ENCODE results near the gene CLDN7. TPM values are rescaled to one million over a fixed set of nuclear protein-coding genes. Genes with fewer than 3 reads are reported as not detected.

CLDN7 gene
- polyA plus RNA-seq, 1 donor (not counting 4 experiments of a cell fraction or from before 2014, with no cell fraction given): 6.3 TPM

DNA sequence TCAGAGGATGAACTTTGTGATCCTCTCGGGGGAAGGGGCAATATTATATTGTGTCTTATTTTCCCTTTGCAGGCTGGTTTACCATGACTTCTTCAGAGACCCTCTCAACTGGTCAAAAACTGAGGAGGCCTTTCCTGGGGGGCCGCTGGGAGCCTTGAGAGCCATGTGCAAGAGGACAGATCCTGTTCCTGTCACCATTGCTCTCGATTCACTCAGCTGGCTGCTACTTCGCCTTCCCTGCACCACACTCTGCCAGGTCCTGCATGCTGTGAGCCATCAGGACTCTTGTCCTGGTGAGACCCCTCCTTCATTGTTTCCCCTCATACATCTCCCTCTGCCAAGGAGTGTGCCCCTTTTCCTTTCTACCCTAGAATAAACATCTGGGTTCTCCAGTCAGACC lies 7.8 kb downstream of the CLDN7 start:
- no peaks in the 10 kb centered on the region for H3K9me3 ChIP-seq (ENCODE audit: control insufficient read depth, low read depth, low read length)
- H3K4me3 ChIP-seq (ENCODE audit: control insufficient read depth in 2 of 3, extremely low read depth in 1 of 3, insufficient read depth in 2 of 3, low read depth in 1 of 3, low read length in 3 of 3): no peak overlapping the region
- dilution Hi-C loops (cut with MboI; ENCODE audit: extremely low pct_ligation_motif_present, low sequenced_read_pairs): no loop called here
- H3K9ac ChIP-seq (ENCODE audit: control insufficient read depth, extremely low read depth, insufficient read depth, low read length): no peak overlapping the region
- no peak overlapping the region for H3K27ac ChIP-seq (ENCODE audit: control insufficient read depth, insufficient read depth, low read length)
- H3K27me3 ChIP-seq (ENCODE audit: control insufficient read depth, extremely low read depth, insufficient read depth, low read length): no peaks in the 10 kb centered on the region
- H3K9me1 ChIP-seq (ENCODE audit: control insufficient read depth, extremely low read depth, insufficient read depth, low read length): no peaks in the 10 kb centered on the region
- FAIRE-seq (no peak), DNase-seq (ENCODE audit: low read depth, low spot score) (no peak)
- no peaks in the 10 kb centered on the region for H4K20me1 ChIP-seq (ENCODE audit: control insufficient read depth, extremely low read depth, insufficient read depth, low read length)
- no peak overlapping the region for H2AFZ ChIP-seq (ENCODE audit: control insufficient read depth, low read length)
- H3K4me1 ChIP-seq (ENCODE audit: control insufficient read depth, extremely low read depth, insufficient read depth, low read length): peaks cover 24% of the 10 kb centered on the region
- H3K4me2 ChIP-seq (ENCODE audit: control insufficient read depth, extremely low read depth, insufficient read depth, low read depth, low read length): no peak overlapping the region
- H3K79me2 ChIP-seq (ENCODE audit: control insufficient read depth, insufficient read depth, low read length): peaks cover 33% of the 10 kb centered on the region
- H3K36me3 ChIP-seq (ENCODE audit: control insufficient read depth in 2 of 2, extremely low read depth in 1 of 2, insufficient read depth in 2 of 2, low read length in 2 of 2): peaks cover 8 to 32% of the 10 kb centered on the region in 2 experiments
- TF ChIP-seq EZH2 (IDR thresholded peaks at IDR 0.05; ENCODE audit: low read length): no peak
- no peak for TF ChIP-seq CTCF (optimal IDR thresholded peaks at IDR 0.05 in 1 of 3, IDR thresholded peaks at IDR 0.05 in 1 of 3, conservative IDR thresholded peaks at IDR 0.05 in 1 of 3; ENCODE audit: extremely low read depth in 1 of 3, insufficient read depth in 2 of 3, low read length in 3 of 3)

DNA sequence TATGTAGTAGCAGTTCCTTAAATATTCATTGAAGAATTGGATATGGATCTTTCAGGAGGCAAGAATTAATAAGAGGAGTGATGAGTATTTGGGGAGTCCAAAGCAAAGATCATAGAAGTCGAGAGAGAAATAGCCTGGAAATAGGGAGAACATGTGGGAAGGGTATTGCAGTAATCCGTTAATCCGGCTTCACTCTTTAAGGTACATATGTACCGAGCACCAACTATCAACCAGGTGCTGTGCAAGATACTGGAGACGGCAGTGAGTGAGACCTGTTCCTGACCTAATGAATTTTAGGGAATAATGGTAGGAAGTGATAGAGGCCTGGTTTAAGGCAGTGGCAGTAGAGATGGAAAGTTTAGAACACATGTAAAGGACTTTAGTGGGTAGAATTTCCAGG lies 9.2 kb downstream of the CLDN7 start:
- Histone ChIP-seq H3K4me1 (ENCODE audit: control insufficient read depth, extremely low read depth, insufficient read depth, low read length) (peaks cover 18% of the 10 kb centered on the region), H3K9ac (ENCODE audit: control insufficient read depth, extremely low read depth, insufficient read depth, low read length) (peak overlapping the region; percentile 94), H3K9me3 (ENCODE audit: control insufficient read depth, low read depth, low read length) (no peaks in the 10 kb centered on the region), H2AFZ (ENCODE audit: control insufficient read depth, low read length) (no peak overlapping the region), H3K79me2 (ENCODE audit: control insufficient read depth, insufficient read depth, low read length) (peaks cover 48% of the 10 kb centered on the region), H3K27ac (ENCODE audit: control insufficient read depth, insufficient read depth, low read length) (peak overlapping the region; percentile 99), H3K9me1 (ENCODE audit: control insufficient read depth, extremely low read depth, insufficient read depth, low read length) (no peaks in the 10 kb centered on the region), H3K4me3 (ENCODE audit: control insufficient read depth in 2 of 3, extremely low read depth in 1 of 3, insufficient read depth in 2 of 3, low read depth in 1 of 3, low read length in 3 of 3) (peak overlapping the region; percentile 80 to 95 (median 92)), H3K27me3 (ENCODE audit: control insufficient read depth, extremely low read depth, insufficient read depth, low read length) (no peaks in the 10 kb centered on the region), H3K36me3 (ENCODE audit: control insufficient read depth in 2 of 2, extremely low read depth in 1 of 2, insufficient read depth in 2 of 2, low read length in 2 of 2) (peaks cover 9 to 28% of the 10 kb centered on the region in 2 experiments), H4K20me1 (ENCODE audit: control insufficient read depth, extremely low read depth, insufficient read depth, low read length) (no peaks in the 10 kb centered on the region), H3K4me2 (ENCODE audit: control insufficient read depth, extremely low read depth, insufficient read depth, low read depth, low read length) (peak overlapping the region; percentile 97)
- dilution Hi-C loops (cut with MboI; ENCODE audit: extremely low pct_ligation_motif_present, low sequenced_read_pairs): no loop called here
- DNase-seq (ENCODE audit: low read depth, low spot score): no peak
- no peak for FAIRE-seq
- TF ChIP-seq EZH2 (IDR thresholded peaks at IDR 0.05; ENCODE audit: low read length): no peak
- no peak for TF ChIP-seq CTCF (optimal IDR thresholded peaks at IDR 0.05 in 1 of 3, IDR thresholded peaks at IDR 0.05 in 1 of 3, conservative IDR thresholded peaks at IDR 0.05 in 1 of 3; ENCODE audit: extremely low read depth in 1 of 3, insufficient read depth in 2 of 3, low read length in 3 of 3)
